WI38 (cell line): ENCODE results near the gene TTC4.

Experiments
- H3K4me3 ChIP-seq: 2 replicates; pipeline ENCODE4 v1.5.1; 2011; ENCODE audit warnings: low read depth, mild to moderate bottlenecking, control low read depth, low read length
- TF ChIP-seq, protein P1 (sequence below): IDR thresholded peaks from 2 replicates; pipeline ENCODE4 v1.5.1; 2012; ENCODE audit warnings: low read depth, mild to moderate bottlenecking, control low read depth, low read length

TTC4 gene

DNA sequence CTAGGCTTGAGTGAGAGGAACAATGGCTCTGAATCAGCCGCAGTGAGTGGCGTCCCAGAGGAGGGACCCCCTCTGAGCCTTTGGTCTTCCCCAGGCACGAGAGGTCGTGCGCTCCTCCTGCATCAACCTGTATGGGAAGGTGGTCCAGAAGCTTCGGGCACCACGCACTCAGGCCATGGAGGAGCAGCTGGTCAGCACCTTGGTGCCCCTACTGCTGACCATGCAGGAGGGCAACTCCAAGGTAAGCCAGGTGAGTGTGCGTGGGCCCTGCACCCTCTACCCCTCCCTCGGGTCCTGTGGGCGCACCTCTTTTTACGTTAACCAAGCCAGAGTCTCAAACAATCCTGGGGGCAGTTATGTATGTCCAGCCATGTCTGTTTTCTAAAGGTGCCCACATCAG, 13.7 kb upstream of the TTC4 start:
- TF ChIP-seq, protein P1, sequence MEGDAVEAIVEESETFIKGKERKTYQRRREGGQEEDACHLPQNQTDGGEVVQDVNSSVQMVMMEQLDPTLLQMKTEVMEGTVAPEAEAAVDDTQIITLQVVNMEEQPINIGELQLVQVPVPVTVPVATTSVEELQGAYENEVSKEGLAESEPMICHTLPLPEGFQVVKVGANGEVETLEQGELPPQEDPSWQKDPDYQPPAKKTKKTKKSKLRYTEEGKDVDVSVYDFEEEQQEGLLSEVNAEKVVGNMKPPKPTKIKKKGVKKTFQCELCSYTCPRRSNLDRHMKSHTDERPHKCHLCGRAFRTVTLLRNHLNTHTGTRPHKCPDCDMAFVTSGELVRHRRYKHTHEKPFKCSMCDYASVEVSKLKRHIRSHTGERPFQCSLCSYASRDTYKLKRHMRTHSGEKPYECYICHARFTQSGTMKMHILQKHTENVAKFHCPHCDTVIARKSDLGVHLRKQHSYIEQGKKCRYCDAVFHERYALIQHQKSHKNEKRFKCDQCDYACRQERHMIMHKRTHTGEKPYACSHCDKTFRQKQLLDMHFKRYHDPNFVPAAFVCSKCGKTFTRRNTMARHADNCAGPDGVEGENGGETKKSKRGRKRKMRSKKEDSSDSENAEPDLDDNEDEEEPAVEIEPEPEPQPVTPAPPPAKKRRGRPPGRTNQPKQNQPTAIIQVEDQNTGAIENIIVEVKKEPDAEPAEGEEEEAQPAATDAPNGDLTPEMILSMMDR, result no peak
- no peak overlapping the region for H3K4me3 ChIP-seq

DNA sequence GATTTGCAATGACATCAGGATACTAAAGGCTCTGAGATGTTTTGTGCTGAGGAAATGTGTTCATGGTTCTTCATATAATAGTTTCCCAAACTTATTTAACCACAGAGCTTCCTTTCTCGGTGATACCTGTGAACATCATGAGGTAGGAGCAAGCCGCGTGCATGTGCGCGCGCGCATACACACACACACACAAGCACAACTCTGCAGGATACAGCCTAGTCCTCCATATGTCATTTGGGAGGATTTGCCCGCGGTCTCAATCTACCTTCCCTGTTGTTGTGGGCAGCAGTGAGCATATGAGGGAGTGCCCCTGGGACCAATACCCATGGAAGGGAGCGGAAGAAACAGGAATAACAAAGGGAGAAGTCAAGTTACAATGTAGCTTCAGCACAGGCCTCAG, 12.2 kb upstream of the TTC4 start:
- TF ChIP-seq, protein P1, result no peak
- H3K4me3 ChIP-seq, result no peak overlapping the region

DNA sequence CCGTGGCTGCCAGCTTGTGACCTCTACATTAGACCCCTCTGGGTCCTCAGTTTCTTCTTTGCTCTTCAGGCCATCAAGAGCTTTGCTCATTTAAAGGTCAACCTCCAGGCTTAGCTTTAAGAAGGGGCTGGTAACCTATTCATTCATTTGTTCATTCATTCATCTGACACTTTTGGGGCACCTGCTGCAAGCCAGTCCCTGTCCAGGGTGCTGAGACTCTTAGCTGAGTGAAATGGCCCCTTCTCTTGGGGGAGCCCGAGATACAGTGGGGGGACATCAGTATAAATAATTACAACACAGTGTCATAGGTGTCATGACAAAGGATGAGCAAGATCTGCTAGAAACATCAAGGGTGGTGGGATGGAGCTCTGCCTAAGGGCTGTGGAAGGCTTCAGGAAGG, 10.5 kb upstream of the TTC4 start:
- TF ChIP-seq, protein P1, result no peak
- no peak overlapping the region for H3K4me3 ChIP-seq

DNA sequence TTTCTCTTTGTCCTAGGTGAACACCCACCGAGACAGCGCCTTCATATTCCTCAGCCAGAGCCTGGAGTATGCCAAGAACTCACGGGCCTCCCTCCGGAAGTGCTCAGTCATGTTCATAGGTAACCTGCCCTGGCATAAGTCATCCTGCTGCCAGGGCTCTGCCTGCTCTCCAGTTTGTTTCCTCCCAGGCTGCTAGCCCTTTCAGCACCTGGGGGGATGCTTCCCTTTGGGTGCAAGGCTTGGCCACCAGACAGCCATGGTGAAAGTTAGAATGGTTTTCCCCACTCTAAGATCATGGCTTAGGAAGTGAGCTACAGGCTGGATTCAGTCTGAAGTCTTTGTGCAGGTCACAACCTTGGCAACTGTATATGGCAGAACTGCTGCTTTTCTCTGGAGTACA, 9.2 kb upstream of the TTC4 start:
- H3K4me3 ChIP-seq, result no peak overlapping the region
- TF ChIP-seq, protein P1, result no peak

DNA sequence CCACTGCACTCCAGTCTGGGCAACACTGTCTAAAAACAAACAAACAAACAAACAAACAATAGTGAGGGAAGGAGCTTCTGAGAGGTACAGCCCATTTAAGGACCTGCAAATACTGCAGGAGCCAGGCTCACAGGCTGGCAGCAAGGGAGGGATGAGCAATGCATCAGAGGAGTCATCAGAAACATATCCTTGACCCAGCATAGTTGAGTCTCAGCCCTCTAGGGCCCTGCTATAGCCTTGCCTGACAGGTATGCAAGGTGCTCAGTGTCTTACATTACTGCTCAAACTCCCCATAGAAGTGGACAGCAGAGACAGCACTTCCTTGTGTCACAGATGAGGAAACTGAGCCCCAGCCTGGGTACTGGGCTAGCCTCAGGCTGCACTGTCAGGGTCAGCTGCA, 7.3 kb upstream of the TTC4 start:
- H3K4me3 ChIP-seq, result no peak overlapping the region
- TF ChIP-seq, protein P1, result no peak

DNA sequence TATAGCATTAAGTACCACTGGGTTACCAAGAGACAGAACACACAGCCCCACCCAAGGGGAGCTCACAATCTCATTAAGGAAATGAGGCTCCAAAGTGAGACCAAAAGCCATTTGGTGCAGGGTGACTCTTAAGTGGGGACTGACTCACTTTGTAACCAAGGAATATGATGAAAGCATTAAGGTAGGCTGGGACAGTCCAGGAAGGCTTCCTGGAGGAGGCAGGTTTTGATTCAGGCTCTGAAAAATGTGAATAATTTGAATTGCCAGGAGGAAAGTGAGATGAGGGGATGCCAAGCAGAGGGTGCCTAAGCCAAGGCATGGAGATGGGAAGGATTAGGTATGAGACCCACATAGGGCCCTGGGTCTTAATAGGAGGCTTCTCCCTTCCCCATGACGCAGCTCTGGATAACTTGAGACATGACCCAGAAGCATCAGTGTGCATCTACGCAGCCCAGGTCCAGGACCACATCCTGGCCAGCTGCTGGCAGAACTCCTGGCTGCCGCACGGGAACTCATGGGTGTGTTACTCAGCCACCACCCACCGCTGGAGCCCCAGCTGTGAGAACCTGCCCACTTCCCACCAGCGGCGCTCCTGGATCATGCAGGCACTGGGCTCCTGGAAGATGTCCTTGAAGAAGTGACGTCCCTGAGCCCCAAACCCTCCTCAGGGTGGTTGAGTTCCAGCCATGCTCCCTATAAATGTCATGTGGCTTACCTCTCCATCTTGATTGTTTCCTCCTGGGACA, 5.9 kb upstream of the TTC4 start:
- TF ChIP-seq, protein P1, result no peak
- no peak overlapping the region for H3K4me3 ChIP-seq

DNA sequence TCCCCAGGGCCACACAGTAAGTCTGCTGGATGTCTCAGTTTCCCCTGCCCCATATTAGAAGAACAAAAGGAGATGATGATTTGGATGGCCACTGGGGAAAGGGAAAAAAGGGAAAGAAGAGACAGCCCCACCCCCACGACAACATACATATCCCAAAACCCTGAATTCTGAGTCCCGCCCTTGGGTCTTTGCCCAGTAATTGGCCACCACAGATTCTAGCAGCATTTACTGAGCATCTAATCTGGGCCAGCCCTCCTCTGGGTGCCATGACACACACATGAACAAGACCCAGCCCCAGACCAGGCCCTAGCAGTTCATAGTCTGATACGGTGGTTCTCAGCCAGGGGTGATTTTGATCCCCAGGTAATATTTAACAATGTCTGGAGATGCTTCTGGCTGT, 5.2 kb upstream of the TTC4 start:
- TF ChIP-seq, protein P1, result no peak
- no peak overlapping the region for H3K4me3 ChIP-seq
